Natural killer cell (primary cell): Measurements from ENCODE around the gene NTRK2. TPM values are rescaled to one million over a fixed set of nuclear protein-coding genes. Genes with fewer than 3 reads are reported as not detected.

Experiments
- ATAC-seq, 3 donors: fragments of 150-1000 bp in 2 of 3; fragments of 200-7000 bp in 1 of 3; cut with Tn5 transposase; 1 replicate in 1 of 3; 2 replicates in 2 of 3; pipeline ENCODE4 v1.10.0; 2021; ENCODE audit warnings: mild to moderate bottlenecking in 2 of 3, moderate library complexity in 2 of 3
- DNase-seq, 2 donors: peaks; one replicate each; pipeline versions ENCODE4 v3.0.0 to v3.0.0-alpha.2; 2013 to 2021; ENCODE audit warnings: mixed read lengths in 1 of 2
- H3K27ac ChIP-seq: one replicate; pipeline ENCODE4 v1.5.1; 2013; ENCODE audit warnings: mild to moderate bottlenecking, low read length
- H3K27me3 ChIP-seq: one replicate; pipeline ENCODE4 v1.6.1; 2013; ENCODE audit warnings: low read length; ENCODE audit not compliant: control insufficient read depth, insufficient read depth
- H3K36me3 ChIP-seq: one replicate; pipeline ENCODE4 v1.6.1; 2013; ENCODE audit warnings: low read length; ENCODE audit not compliant: control insufficient read depth, insufficient read depth
- H3K4me1 ChIP-seq: one replicate; pipeline ENCODE4 v1.6.1; 2013; ENCODE audit warnings: low read length; ENCODE audit not compliant: control insufficient read depth, insufficient read depth
- H3K4me3 ChIP-seq: one replicate; pipeline ENCODE4 v1.5.1; 2013; ENCODE audit warnings: low read length
- H3K9me3 ChIP-seq: one replicate; pipeline ENCODE4 v1.6.1; 2013; ENCODE audit warnings: low read length; ENCODE audit not compliant: control insufficient read depth, insufficient read depth
- H3K27ac Mint-ChIP-seq, 2 donors: one replicate each; pipeline ENCODE4 v1.8.0; 2022; ENCODE audit warnings: mild to moderate bottlenecking in 2 of 2, mixed read lengths in 2 of 2, moderate library complexity in 1 of 2
- H3K27me3 Mint-ChIP-seq, 2 donors: one replicate each; pipeline ENCODE4 v1.8.0; 2022; ENCODE audit warnings: low read depth in 2 of 2, mixed read lengths in 2 of 2
- H3K36me3 Mint-ChIP-seq: one replicate; pipeline ENCODE4 v1.8.0; 2022; ENCODE audit warnings: mixed read lengths
- H3K4me1 Mint-ChIP-seq, 2 donors: one replicate each; pipeline ENCODE4 v1.8.0; 2022; ENCODE audit warnings: mixed read lengths in 2 of 2
- H3K4me3 Mint-ChIP-seq: one replicate; pipeline ENCODE4 v1.8.0; 2022; ENCODE audit warnings: mild to moderate bottlenecking, moderate library complexity, mixed read lengths
- H3K9me3 Mint-ChIP-seq, 2 donors: one replicate each; pipeline ENCODE4 v1.8.0; 2022; ENCODE audit warnings: mixed read lengths in 2 of 2
- CTCF ChIP-seq: fragments of 200-600 bp; IDR thresholded peaks from one replicate; pipeline ENCODE4 v1.8.0; 2022; ENCODE audit warnings: antibody characterized with exemption
- WGBS: methylation state at CpG from one replicate; pipeline ENCODE4 v1.1.7; 2013; ENCODE audit warnings: missing lambda C conversion rate; ENCODE audit not compliant: insufficient coverage; 5-methylcytosine and 5-hydroxymethylcytosine counted together
- intact Hi-C: fragments of 100-400 bp; cut with micrococcal nuclease; formaldehyde crosslinking; loops from one replicate; pipeline ENCODE4 v1.14.2; 2022
- total RNA-seq, 4 donors: library from RNA; stranded (reverse); fragments of 120-200 nt in 1 of 4; gene quantifications; one replicate each; pipeline versions ENCODE4 v1.2.3 to v1.2.4, GENCODE V29; 2013 to 2022

Gene NTRK2
- total RNA-seq, 3 donors from 2014 or later (not counting 1 experiment from before 2014, with no cell fraction given) = 0.08 TPM; not detected in 2

- Mint-ChIP-seq H3K36me3 (no peaks in the 10 kb centered on the region), H3K27ac (no peak overlapping the region), H3K9me3 (no peaks in the 10 kb centered on the region), H3K4me3 (no peak overlapping the region), H3K27me3 (peaks cover 5 to 7% of the 10 kb centered on the region in 2 donors), H3K4me1 (no peaks in the 10 kb centered on the region)
- Histone ChIP-seq H3K4me3 (no peak overlapping the region), H3K27ac (no peak overlapping the region), H3K4me1 (no peaks in the 10 kb centered on the region), H3K27me3 (no peaks in the 10 kb centered on the region), H3K9me3 (no peaks in the 10 kb centered on the region), H3K36me3 (no peaks in the 10 kb centered on the region)
- ATAC-seq = no peak
- no peak for TF ChIP-seq CTCF
- no peak for DNase-seq
- WGBS = 94% methylated on average over 2 of the region's 2 CpGs
- intact Hi-C loops = no loop called here
Measured at GRCh38 chr9:84880835-84881234, 211.3 kb downstream of the NTRK2 start.

GRCh38 chr9:84886866-84887265 lies 217.3 kb downstream of the NTRK2 start:
- no peak for ATAC-seq
- no peaks in the 10 kb centered on the region for H3K27me3 ChIP-seq
- Mint-ChIP-seq H3K4me3 (no peak overlapping the region), H3K27ac (no peak overlapping the region), H3K4me1 (no peaks in the 10 kb centered on the region), H3K27me3 (no peaks in the 10 kb centered on the region), H3K36me3 (no peaks in the 10 kb centered on the region), H3K9me3 (no peaks in the 10 kb centered on the region)
- H3K4me3 ChIP-seq = no peak overlapping the region
- no peak overlapping the region for H3K27ac ChIP-seq
- WGBS = 94% methylated on average over 8 of the region's 8 CpGs
- no peak for DNase-seq
- TF ChIP-seq CTCF = no peak
- intact Hi-C loops = no loop called here
- no peaks in the 10 kb centered on the region for H3K36me3 ChIP-seq
- no peaks in the 10 kb centered on the region for H3K9me3 ChIP-seq
- no peaks in the 10 kb centered on the region for H3K4me1 ChIP-seq

GRCh38 chr9:84891924-84892323 lies 222.4 kb downstream of the NTRK2 start:
- Mint-ChIP-seq H3K27me3 (no peaks in the 10 kb centered on the region), H3K4me3 (no peak overlapping the region), H3K9me3 (no peaks in the 10 kb centered on the region), H3K27ac (no peak overlapping the region), H3K36me3 (no peaks in the 10 kb centered on the region), H3K4me1 (no peaks in the 10 kb centered on the region)
- TF ChIP-seq CTCF = no peak
- WGBS = 100% methylated on average over 1 of the region's 1 CpG
- no peak for DNase-seq
- no peak overlapping the region for H3K27ac ChIP-seq
- no peak overlapping the region for H3K4me3 ChIP-seq
- no peaks in the 10 kb centered on the region for H3K27me3 ChIP-seq
- intact Hi-C loops = no loop called here
- no peak for ATAC-seq
- H3K9me3 ChIP-seq = no peaks in the 10 kb centered on the region
- no peaks in the 10 kb centered on the region for H3K4me1 ChIP-seq
- H3K36me3 ChIP-seq = no peaks in the 10 kb centered on the region

- H3K27me3 Mint-ChIP-seq = no peaks in the 10 kb centered on the region
- H3K27ac Mint-ChIP-seq = no peak overlapping the region
- 80% methylated on average over 13 of the region's 13 CpGs for WGBS
- no peaks in the 10 kb centered on the region for H3K9me3 ChIP-seq
- no peak overlapping the region for H3K27ac ChIP-seq
- no peak for ATAC-seq
- H3K4me1 ChIP-seq = no peaks in the 10 kb centered on the region
- intact Hi-C loops = no loop called here
- DNase-seq = no peak
- H3K36me3 ChIP-seq = no peaks in the 10 kb centered on the region
- H3K27me3 ChIP-seq = no peaks in the 10 kb centered on the region
- no peak overlapping the region for H3K4me3 Mint-ChIP-seq
- no peaks in the 10 kb centered on the region for H3K9me3 Mint-ChIP-seq
- H3K4me1 Mint-ChIP-seq = no peaks in the 10 kb centered on the region
- no peak for TF ChIP-seq CTCF
- no peaks in the 10 kb centered on the region for H3K36me3 Mint-ChIP-seq
- no peak overlapping the region for H3K4me3 ChIP-seq
Measured at GRCh38 chr9:84893419-84894128, 224.0 kb downstream of the NTRK2 start.
